SK-N-SH (cell line): ENCODE data around the gene S100A10. TPM values are rescaled to one million over a fixed set of nuclear protein-coding genes. Genes with fewer than 3 reads are reported as not detected.

Experiments used
- CTCF ChIA-PET: fragments of 300-600, 350-600 bp; formaldehyde crosslinking; extraction: SDS; loops from one replicate; lab custom pipeline; 2021; lab: Yijun Ruan, JAX
- POLR2A ChIA-PET: fragments of 350-600 bp; sonication (Branson Sonifier 250); formaldehyde crosslinking; extraction: SDS; loops from one replicate; lab custom pipeline; 2020; ENCODE audit warnings: antibody characterized with exemption, inconsistent platforms; lab: Yijun Ruan, JAX
- DNase-seq: peaks from one replicate; pipeline ENCODE4 v3.0.0; 2012
- H2AFZ ChIP-seq: fragments of 200-600 bp; sonication (generic); 2 replicates; pipeline ENCODE4 v1.8.1; 2016; ENCODE audit warnings: antibody characterized with exemption, mild to moderate bottlenecking, low read depth
- H3F3A ChIP-seq: fragments of 200-600 bp; sonication (generic); replicated peaks from 2 replicates; pipeline ENCODE3; 2016; ENCODE audit warnings: antibody characterized with exemption, mild to moderate bottlenecking; ENCODE audit not compliant: insufficient read depth
- H3K27ac ChIP-seq, 2 experiments: fragments of 200-500 bp in 1 of 2; fragments of 200-600 bp in 1 of 2; sonication (Bioruptor generic) in 1 of 2; sonication (generic), shearing (Covaris generic) in 1 of 2; 2 replicates each; pipeline versions ENCODE4 v1.5.1 to v1.6.1; 2014 to 2016; ENCODE audit warnings: low read depth in 2 of 2, inconsistent platforms in 1 of 2, low read length in 1 of 2, mild to moderate bottlenecking in 1 of 2, mixed read lengths in 1 of 2
- H3K27me3 ChIP-seq: fragments of 200-600 bp; sonication (generic), shearing (Covaris generic); 2 replicates; pipeline ENCODE4 v1.6.1; 2016; ENCODE audit warnings: mixed run types; ENCODE audit not compliant: insufficient read depth
- H3K36me3 ChIP-seq, 2 experiments: fragments of 200-500 bp in 1 of 2; fragments of 200-600 bp in 1 of 2; sonication (Bioruptor generic) in 1 of 2; sonication (generic) in 1 of 2; replicated peaks in 1 of 2; 2 replicates each; pipeline versions ENCODE3 to v1.5.1; 2014 to 2016; ENCODE audit warnings: low read length in 1 of 2, mild to moderate bottlenecking in 1 of 2; ENCODE audit not compliant: insufficient read depth in 2 of 2, control insufficient read depth in 1 of 2
- H3K4me1 ChIP-seq, 2 experiments: fragments of 200-500 bp in 1 of 2; fragments of 200-600 bp in 1 of 2; sonication (Bioruptor generic) in 1 of 2; sonication (generic), shearing (Covaris generic) in 1 of 2; 2 replicates each; pipeline versions ENCODE4 v1.5.1 to v1.6.1; 2014 to 2016; ENCODE audit warnings: low read depth in 1 of 2, low read length in 1 of 2, mixed run types in 1 of 2; ENCODE audit not compliant: insufficient read depth in 2 of 2, control insufficient read depth in 1 of 2
- H3K4me2 ChIP-seq: fragments of 200-600 bp; sonication (generic), shearing (Covaris generic); 2 replicates; pipeline ENCODE4 v1.6.1; 2017; ENCODE audit warnings: mixed run types
- H3K4me3 ChIP-seq, 2 experiments: fragments of 200-500 bp in 1 of 2; fragments of 200-600 bp in 1 of 2; sonication (Bioruptor generic) in 1 of 2; sonication (generic), shearing (Covaris generic) in 1 of 2; 2 replicates each; pipeline versions ENCODE4 v1.5.1 to v1.8.1; 2014 to 2016; ENCODE audit warnings: low read depth in 2 of 2, inconsistent platforms in 1 of 2, low read length in 1 of 2, mild to moderate bottlenecking in 1 of 2, mixed read lengths in 1 of 2, moderate library complexity in 1 of 2
- H3K79me2 ChIP-seq: fragments of 200-600 bp; sonication (generic); 2 replicates; pipeline ENCODE4 v1.8.1; 2017; ENCODE audit warnings: mild to moderate bottlenecking; ENCODE audit not compliant: insufficient read depth
- H3K9ac ChIP-seq: fragments of 200-600 bp; sonication (generic); 2 replicates; pipeline ENCODE4 v1.6.1; 2017; ENCODE audit warnings: mixed run types
- H3K9me2 ChIP-seq: fragments of 200-600 bp; sonication (generic); 2 replicates; pipeline ENCODE4 v1.6.1; 2017; ENCODE audit warnings: mixed run types
- H3K9me3 ChIP-seq: fragments of 200-600 bp; sonication (generic); 2 replicates; pipeline ENCODE4 v1.6.1; 2017; ENCODE audit warnings: mixed run types, mild to moderate bottlenecking, moderate library complexity
- H4K20me1 ChIP-seq: fragments of 200-600 bp; sonication (generic); 2 replicates; pipeline ENCODE4 v1.6.1; 2017; ENCODE audit warnings: mild to moderate bottlenecking, mixed run types; ENCODE audit not compliant: insufficient read depth
- CHD2 ChIP-seq: fragments of 150-350 bp; IDR thresholded peaks from 2 replicates; pipeline ENCODE4 v1.6.1; 2018; ENCODE audit warnings: low read length; ENCODE audit not compliant: partially characterized antibody
- EP300 ChIP-seq, 2 experiments: IDR thresholded peaks; 2 replicates each; pipeline versions ENCODE4 v1.4.0 to v1.6.1; 2012; ENCODE audit warnings: borderline replicate concordance in 1 of 2, low read depth in 1 of 2, low read length in 1 of 2
- EZH2phosphoT487 ChIP-seq: fragments of 200-600 bp; sonication (generic); IDR thresholded peaks from 2 replicates; pipeline ENCODE4 v1.6.1; 2017; ENCODE audit warnings: low read depth, mixed run types, mild to moderate bottlenecking, antibody characterized with exemption, moderate library complexity, borderline replicate concordance
- FOXM1 ChIP-seq: IDR thresholded peaks from 2 replicates; pipeline ENCODE4 v1.4.0; 2012; ENCODE audit warnings: low read depth, mild to moderate bottlenecking
- GABPA ChIP-seq: IDR thresholded peaks from 2 replicates; pipeline ENCODE4 v1.4.0; 2012; ENCODE audit warnings: low read depth, mild to moderate bottlenecking
- JUND ChIP-seq: IDR thresholded peaks from 2 replicates; pipeline ENCODE4 v1.4.0; 2012
- MEF2A ChIP-seq: IDR thresholded peaks from 2 replicates; pipeline ENCODE4 v1.4.0; 2012; ENCODE audit warnings: low read depth, borderline replicate concordance
- NFIC ChIP-seq: IDR thresholded peaks from 2 replicates; pipeline ENCODE4 v1.4.0; 2012; ENCODE audit warnings: borderline replicate concordance
- NRF1 ChIP-seq: IDR thresholded peaks from 2 replicates; pipeline ENCODE4 v1.6.1; 2012; ENCODE audit warnings: low read depth, mild to moderate bottlenecking, low read length
- RFX5 ChIP-seq: IDR thresholded peaks from 2 replicates; pipeline ENCODE4 v1.6.1; 2012; ENCODE audit warnings: mild to moderate bottlenecking, improper control_type of control experiment, low read length
- RXRA ChIP-seq: IDR thresholded peaks from 2 replicates; pipeline ENCODE4 v1.4.0; 2012; ENCODE audit warnings: low read depth, mild to moderate bottlenecking, borderline replicate concordance
- SIN3A ChIP-seq: IDR thresholded peaks from 2 replicates; pipeline ENCODE4 v1.6.1; 2012; ENCODE audit warnings: low read depth, mild to moderate bottlenecking, low read length, moderate library complexity, borderline replicate concordance
- TCF12 ChIP-seq: IDR thresholded peaks from 2 replicates; pipeline ENCODE4 v1.4.0; 2012
- YY1 ChIP-seq: IDR thresholded peaks from 2 replicates; pipeline ENCODE4 v1.4.0; 2012; ENCODE audit warnings: low read depth, mild to moderate bottlenecking
- WGBS: methylation state at CpG from one replicate; pipeline ENCODE4 v1.1.6; 2017; ENCODE audit warnings: low lambda C conversion rate; 5-methylcytosine and 5-hydroxymethylcytosine counted together
- polyA plus RNA-seq, 3 experiments: library from polyadenylated mRNA; depleted of rRNA; stranded (reverse); fragments of >200 nt; gene quantifications; 2 replicates each; pipeline ENCODE4 v1.2.3, GENCODE V29; 2012
- TF ChIP-seq, protein P1 (sequence below): fragments of 150-350 bp; IDR thresholded peaks from 2 replicates; pipeline ENCODE4 v1.6.1; 2016; ENCODE audit warnings: mild to moderate bottlenecking, low read depth, low read length
- TF ChIP-seq, protein P2 (sequence below): IDR thresholded peaks from 2 replicates; pipeline ENCODE4 v1.4.0; 2012; ENCODE audit warnings: low read depth
- TF ChIP-seq, protein P3 (sequence below): fragments of 200-600 bp; sonication (generic); IDR thresholded peaks from 2 replicates; pipeline ENCODE4 v1.6.1; 2017; ENCODE audit warnings: antibody characterized with exemption, mild to moderate bottlenecking, moderate library complexity
- TF ChIP-seq, protein P4 (sequence below): IDR thresholded peaks from 2 replicates; pipeline ENCODE4; 2012

S100A10 gene
- polyA plus RNA-seq, 1 of the 3 experiments (the other 2 are of a cell fraction), result 161 TPM

DNA sequence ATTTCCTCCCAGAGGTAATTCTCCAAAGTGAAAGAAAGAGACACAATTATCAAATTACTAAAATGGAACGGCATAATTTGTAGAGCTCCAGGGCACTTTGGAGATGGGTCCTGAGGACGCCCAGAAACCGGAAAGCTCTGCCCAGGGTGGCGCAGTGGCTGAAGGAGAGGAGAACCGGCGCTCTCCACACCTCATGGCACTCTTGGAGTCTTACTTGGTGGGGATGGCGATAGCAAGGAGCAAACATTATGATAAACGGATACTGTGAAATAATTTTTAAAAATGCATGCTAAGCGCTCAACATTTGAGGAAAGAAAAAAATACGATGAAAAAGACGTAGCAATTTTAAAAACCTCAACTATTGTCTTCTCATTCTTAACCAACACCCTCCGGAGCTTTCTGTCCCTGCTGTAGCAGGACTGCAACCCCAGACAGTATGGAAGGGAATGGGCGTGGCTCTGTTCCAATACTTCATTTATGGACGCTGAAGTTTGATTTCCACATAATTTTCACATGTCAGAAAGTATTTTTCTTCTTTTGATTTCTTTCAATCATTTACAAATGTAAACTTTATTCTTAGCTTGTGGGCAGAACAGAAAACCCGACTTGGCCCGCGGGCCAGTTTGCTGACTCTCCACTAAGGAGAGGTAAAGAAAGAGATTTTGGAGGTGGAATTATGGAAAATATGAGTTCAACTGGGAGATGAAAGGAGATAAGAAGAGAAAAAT lies 42.0 kb upstream of the S100A10 start:
- TF ChIP-seq, protein P1, sequence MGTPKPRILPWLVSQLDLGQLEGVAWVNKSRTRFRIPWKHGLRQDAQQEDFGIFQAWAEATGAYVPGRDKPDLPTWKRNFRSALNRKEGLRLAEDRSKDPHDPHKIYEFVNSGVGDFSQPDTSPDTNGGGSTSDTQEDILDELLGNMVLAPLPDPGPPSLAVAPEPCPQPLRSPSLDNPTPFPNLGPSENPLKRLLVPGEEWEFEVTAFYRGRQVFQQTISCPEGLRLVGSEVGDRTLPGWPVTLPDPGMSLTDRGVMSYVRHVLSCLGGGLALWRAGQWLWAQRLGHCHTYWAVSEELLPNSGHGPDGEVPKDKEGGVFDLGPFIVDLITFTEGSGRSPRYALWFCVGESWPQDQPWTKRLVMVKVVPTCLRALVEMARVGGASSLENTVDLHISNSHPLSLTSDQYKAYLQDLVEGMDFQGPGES, result no peak
- TF ChIP-seq YY1 (peak; percentile 16; the same call in 1 of the 2 replicates), RXRA (no peak), EZH2phosphoT487 (no peak), MEF2A (no peak), GABPA (0 out of 2 replicates have a peak, but pooled peaks have one; percentile 3), CHD2 (no peak), RFX5 (no peak), TCF12 (no peak), FOXM1 (no peak), NRF1 (no peak), EP300 (IDR thresholded peaks at IDR 0.05; ENCODE audit: borderline replicate concordance in 1 of 2, low read depth in 1 of 2, low read length in 1 of 2) (no peak), JUND (no peak)
- 7% methylated on average over 17 of the region's 17 CpGs for WGBS
- peaks cover 47% of the 10 kb centered on the region for H3F3A ChIP-seq
- DNase-seq, result no peak
- H3K79me2 ChIP-seq, result peaks cover 49% of the 10 kb centered on the region
- peak overlapping the region; percentile 99 for H3K9ac ChIP-seq
- H3K36me3 ChIP-seq, result peaks cover 30 to 38% of the 10 kb centered on the region in 2 experiments
- peaks cover 18% of the 10 kb centered on the region for H4K20me1 ChIP-seq
- peaks cover 9% of the 10 kb centered on the region; the same call in 1 of the 2 replicates for H3K27me3 ChIP-seq
- H3K4me3 ChIP-seq, result peak overlapping the region; percentile 69 to 91
- CTCF ChIA-PET, result interaction anchor here (0.7 to 2.8 kb wide), 10 partner anchors 12 to 423 kb away, joined by 3 to 13 read pairs (median 4); no protein-coding TSS in a partner anchor
- POLR2A ChIA-PET, result no interaction called here
- peak overlapping the region; percentile 93 to 94 for H3K27ac ChIP-seq
- no peaks in the 10 kb centered on the region for H3K9me3 ChIP-seq
- H3K4me2 ChIP-seq, result peak overlapping the region; percentile 88
- peak overlapping the region; percentile 95 for H2AFZ ChIP-seq
- no peaks in the 10 kb centered on the region for H3K9me2 ChIP-seq
- H3K4me1 ChIP-seq, result peaks cover 12 to 20% of the 10 kb centered on the region in 2 experiments; a peak in 2 of 4 replicates

DNA sequence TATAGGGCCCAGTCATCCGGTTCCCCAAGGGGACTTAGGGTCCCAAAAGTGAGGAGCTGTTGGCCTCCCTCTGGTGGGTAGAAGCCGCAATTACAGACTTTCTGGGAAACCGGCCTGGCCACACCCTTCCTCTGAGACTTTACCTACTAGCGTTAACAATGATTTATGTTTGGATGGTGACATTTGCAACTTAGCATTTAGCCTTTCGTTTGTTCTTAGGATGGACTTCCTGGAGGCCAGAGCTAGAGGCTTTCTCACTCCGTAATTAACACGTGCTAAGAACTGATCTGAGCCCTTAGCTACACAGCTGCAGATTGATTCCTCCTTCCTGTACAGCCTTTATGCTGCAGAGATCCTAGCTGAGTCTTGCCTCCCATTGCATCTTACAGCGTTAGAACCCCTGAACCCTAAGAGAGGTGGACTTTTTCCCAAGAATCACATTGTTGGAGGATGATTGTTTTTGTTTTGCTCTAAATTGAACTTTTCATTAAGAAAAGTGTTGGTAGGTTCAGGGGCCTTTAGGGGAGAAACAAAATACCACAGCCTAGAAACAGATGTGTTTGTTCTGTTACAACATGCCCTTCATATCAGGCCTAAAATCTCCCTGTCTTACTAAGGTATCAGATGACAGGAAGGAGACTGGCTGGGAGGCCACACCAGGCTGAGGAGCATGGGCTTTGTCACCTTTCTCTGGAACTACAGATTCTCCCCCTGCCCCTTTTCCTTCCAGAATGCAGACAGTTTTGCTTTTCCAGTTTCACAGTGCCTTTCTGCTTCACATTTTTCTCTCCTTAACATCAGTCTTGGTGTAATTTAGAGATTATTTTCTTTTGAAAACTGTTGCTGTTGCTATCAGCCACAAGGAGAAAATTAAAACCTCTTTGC lies 41.2 kb upstream of the S100A10 start:
- H3K79me2 ChIP-seq, result peaks cover 49% of the 10 kb centered on the region
- peak; percentile 49 for DNase-seq
- peak overlapping the region; percentile 99 for H3K9ac ChIP-seq
- peak overlapping the region; percentile 88 for H3K4me2 ChIP-seq
- H3K9me3 ChIP-seq, result no peaks in the 10 kb centered on the region
- H3K4me3 ChIP-seq, result peak overlapping the region; percentile 69 to 91
- H3K27ac ChIP-seq, result peak overlapping the region; percentile 93 to 94
- no peaks in the 10 kb centered on the region for H3K9me2 ChIP-seq
- peak overlapping the region; percentile 25; the same call in 1 of the 2 replicates for H2AFZ ChIP-seq
- H3K27me3 ChIP-seq, result peaks cover 8% of the 10 kb centered on the region; the same call in 1 of the 2 replicates
- peaks cover 30 to 39% of the 10 kb centered on the region in 2 experiments for H3K36me3 ChIP-seq
- H3F3A ChIP-seq, result peaks cover 54% of the 10 kb centered on the region
- peaks cover 18% of the 10 kb centered on the region for H4K20me1 ChIP-seq
- WGBS, result 3% methylated on average over 8 of the region's 8 CpGs
- ChIA-PET POLR2A (no interaction called here), CTCF (interaction anchor here (0.7 to 2.8 kb wide), 16 partner anchors 10 to 423 kb away, joined by 3 to 13 read pairs (median 4); no protein-coding TSS in a partner anchor)
- TF ChIP-seq JUND (peak; percentile 31; the same call in 1 of the 2 replicates), TCF12 (peak; percentile 85), CHD2 (no peak), NFIC (0 out of 2 replicates have a peak, but pooled peaks have one; percentile 9), SIN3A (0 out of 2 replicates have a peak, but pooled peaks have one; percentile 16), RXRA (peak; percentile 32; the same call in 1 of the 2 replicates), FOXM1 (no peak; the same call in 1 of the 2 replicates)
- TF ChIP-seq, protein P2, sequence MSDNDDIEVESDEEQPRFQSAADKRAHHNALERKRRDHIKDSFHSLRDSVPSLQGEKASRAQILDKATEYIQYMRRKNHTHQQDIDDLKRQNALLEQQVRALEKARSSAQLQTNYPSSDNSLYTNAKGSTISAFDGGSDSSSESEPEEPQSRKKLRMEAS, result peak; percentile 71
- TF ChIP-seq, protein P3, sequence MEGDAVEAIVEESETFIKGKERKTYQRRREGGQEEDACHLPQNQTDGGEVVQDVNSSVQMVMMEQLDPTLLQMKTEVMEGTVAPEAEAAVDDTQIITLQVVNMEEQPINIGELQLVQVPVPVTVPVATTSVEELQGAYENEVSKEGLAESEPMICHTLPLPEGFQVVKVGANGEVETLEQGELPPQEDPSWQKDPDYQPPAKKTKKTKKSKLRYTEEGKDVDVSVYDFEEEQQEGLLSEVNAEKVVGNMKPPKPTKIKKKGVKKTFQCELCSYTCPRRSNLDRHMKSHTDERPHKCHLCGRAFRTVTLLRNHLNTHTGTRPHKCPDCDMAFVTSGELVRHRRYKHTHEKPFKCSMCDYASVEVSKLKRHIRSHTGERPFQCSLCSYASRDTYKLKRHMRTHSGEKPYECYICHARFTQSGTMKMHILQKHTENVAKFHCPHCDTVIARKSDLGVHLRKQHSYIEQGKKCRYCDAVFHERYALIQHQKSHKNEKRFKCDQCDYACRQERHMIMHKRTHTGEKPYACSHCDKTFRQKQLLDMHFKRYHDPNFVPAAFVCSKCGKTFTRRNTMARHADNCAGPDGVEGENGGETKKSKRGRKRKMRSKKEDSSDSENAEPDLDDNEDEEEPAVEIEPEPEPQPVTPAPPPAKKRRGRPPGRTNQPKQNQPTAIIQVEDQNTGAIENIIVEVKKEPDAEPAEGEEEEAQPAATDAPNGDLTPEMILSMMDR, result peak; percentile 81
- TF ChIP-seq, protein P4, sequence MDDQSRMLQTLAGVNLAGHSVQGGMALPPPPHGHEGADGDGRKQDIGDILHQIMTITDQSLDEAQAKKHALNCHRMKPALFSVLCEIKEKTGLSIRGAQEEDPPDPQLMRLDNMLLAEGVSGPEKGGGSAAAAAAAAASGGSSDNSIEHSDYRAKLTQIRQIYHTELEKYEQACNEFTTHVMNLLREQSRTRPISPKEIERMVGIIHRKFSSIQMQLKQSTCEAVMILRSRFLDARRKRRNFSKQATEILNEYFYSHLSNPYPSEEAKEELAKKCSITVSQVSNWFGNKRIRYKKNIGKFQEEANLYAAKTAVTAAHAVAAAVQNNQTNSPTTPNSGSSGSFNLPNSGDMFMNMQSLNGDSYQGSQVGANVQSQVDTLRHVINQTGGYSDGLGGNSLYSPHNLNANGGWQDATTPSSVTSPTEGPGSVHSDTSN, result peak; percentile 38; the same call in 1 of the 2 replicates
- peaks cover 12 to 21% of the 10 kb centered on the region in 2 experiments; a peak in 2 of 4 replicates for H3K4me1 ChIP-seq
